CMK (cell line): Measurements from ENCODE around the gene HIVEP3.

Experiments used
- DNase-seq: peaks from one replicate; pipeline ENCODE4 v3.0.0-alpha.2; 2010; ENCODE audit warnings: low read depth

HIVEP3 gene

DNA sequence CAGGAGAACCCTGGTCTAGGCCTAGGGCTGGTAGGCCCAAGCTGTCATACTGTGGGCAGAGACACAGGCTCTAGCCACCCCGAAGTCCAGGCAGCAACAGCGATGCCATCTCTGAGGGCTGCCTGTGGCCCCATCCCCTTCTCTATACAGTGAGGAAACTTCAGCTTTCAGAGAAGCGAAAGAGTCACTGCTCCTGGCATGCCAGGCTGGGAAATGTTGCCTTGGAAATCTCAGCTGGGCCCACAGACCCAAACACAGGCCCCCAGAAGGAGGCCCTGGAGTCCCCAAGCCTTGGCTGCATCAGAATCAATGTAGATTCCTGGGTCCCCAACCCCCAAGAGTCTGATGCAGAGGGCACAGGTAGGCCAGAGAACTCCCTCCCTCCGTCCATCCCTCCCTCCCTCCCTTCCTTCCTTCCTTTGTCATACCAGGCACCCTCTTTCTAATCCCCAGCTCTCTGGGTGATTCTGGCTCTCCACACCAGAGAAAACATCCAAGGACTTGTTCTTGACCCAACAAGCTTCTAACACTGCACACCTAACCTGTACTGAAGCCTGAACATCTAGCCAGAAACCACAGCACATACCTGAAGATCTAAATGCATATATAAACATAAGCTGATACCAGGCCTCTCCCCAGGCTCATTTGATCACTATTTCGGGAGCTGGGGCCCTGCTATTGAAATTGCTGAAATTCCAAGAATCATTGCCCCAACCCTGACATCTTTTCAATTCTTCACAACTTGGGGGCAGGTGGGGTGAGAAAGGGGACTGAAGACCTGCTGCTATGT, 291.0 kb downstream of the HIVEP3 start:
- no peak for DNase-seq

DNA sequence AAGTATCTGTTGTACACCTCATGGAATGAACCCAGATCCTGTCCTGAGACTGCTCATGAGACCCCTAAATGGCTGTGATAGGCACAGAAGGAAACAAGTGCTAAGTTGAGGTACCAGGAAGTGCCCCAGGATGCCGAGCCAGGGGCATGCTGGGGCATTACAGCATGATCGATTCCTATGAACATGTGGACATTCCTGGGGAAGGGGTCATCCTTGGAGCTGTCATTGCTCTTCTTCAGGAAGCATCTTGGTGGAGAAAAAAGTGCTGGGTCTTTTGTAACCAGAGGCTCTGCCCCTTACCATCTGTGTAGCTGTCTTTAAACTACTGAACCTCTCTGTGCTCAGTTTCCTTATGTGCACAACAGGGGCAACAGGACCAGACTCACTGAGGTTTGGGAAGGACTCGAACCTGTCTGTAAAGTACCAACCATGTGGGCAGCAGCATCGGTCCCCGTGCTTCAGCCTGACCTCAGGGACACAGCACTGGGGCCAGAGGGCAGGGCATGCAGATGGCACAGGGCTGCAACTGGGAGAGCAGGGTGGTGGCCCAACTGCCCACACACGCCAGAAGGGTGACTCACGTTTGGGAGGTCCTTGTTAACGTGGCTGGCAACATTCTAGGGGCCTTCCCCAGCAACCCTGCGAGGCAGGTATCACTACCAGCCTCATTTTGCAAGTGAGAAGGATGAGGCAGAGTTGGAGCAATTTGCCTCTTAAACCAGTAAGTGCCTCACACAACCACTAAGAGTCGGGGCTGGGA, 291.9 kb downstream of the HIVEP3 start:
- no peak for DNase-seq

DNA sequence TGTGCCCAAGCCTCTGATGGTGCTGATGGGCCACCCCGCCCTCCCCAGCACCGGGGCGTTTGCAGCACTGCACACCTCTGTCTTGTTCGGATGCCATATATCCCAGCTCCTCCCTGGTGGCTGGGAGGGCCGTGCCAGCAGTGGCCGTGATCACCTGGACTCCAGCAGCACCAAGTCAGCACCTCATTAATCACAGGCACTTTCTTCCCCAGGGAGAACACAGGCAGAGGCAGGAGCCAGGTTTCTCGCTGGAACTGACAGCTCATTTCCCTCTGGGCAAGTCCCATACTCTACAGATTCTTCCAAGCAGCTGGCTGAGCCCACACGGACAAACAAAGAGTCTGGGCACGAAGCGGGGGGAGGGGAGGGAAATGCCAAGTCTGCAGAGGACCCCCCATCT, 292.6 kb downstream of the HIVEP3 start:
- DNase-seq: no peak

DNA sequence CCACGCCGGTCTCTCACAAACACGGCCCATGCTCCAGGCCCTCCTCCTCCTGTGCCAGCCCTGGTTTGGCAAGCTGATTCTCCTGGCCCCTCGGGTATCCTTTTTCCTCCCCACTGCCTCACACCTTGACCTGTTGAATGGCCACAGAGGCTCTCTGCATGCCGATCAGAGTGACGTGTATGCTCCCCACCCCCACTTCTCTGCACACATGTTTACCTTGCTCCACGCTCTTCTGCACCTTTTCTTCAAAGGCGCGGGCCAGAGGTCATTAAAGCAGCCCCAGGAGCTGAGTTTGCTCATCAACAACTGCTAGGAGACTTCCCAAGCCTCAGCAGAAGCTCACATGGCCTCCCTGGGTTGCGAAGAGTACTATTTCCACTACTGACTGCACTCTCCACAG, 295.0 kb downstream of the HIVEP3 start:
- DNase-seq: no peak

DNA sequence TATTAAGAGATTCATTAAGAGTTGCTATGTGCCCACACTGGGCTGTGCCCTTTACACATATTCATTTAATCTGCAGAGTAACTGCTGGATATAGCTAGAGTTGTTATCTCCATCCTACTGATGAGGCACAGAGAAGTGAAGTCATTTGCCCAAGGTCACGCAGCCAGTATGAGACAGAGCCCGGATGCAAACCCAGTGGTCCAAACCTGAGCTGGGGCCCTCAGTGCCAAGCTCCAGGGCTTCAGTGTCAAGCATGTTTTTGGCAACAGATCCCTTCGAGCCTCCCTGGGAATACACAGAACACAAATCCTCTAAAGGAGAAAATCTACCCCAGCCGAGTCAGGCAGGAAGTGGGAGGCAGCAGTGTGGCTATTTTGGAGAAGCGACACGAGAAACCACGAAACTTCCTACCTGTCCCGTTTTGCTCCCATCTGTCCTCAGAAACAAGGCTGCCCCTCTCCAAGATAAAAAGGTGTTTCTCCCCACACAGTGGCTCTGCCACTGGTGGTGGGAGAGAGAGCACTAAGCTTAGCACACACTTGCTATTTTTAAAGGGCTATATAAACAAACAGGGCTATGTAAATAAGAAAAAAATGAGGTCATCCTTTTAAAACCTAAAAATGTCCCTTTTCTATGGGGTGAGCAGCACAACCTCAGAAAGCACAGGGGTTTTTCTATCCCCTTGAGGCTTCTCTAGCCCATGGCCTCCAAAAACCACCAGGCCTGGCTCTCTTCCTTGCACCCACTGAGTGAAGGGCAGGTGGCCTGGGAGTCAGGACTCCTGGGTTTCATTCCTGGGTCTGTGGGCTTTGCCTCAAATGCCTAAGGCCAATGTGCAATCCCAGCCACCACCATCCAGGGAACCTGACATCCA, 295.6 kb downstream of the HIVEP3 start:
- no peak for DNase-seq

DNA sequence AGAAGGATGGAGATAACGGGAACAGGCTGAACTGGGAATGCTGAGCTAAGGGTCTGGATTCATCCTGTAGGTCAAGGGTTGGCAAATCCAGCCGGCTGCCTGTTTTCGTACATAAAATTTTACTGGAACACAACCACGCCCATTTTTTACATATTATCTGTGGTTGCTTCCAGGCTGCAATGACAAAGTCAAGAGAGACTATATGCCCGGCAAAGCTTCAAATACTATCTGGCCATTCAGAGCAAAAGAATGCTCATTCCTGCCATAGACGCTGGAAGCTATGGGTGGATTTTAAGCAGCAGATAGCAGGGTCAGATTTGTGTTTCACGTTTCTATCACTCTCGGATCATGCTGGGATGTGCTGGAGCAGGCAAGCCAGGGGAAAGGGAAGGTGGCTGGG, 296.3 kb downstream of the HIVEP3 start:
- DNase-seq: no peak

DNA sequence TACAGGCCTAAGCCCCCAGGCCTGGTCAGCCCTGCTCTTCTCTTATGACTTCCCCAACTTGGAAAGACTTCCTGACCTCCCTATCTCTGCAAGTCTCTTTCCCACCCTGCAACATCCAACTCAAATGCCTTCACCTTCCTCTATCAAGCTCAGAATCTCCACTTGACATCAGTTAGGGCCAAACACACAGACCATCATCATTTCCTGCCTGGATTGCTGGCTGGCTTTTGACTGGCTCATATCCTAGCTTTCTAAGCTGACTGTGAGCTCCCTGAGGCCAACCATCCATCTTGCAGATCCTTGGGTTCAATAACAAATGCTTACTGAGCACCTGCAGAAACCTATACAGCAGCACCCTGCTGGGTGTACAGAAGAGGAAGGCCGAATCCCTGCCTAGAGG, 296.9 kb downstream of the HIVEP3 start:
- no peak for DNase-seq

DNA sequence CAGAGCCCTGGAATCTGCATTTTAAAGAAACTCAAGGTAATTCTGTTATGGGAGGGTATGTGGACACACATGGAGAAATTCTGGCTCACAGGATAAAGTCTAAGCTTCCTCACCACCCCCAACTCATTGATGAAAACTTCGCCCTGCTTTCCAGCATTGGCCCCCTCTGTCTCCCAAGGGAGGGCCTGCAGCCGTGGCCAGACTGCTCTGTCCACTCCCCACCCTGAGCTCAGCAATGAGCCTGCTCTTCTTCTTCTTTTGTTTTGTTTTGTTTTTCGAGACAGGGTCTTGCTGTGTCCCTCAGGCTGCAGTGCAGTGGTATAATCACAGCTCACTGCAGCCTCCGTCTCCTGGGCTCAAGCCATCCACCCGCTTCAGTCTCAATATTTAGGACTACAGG, 297.5 kb downstream of the HIVEP3 start:
- no peak for DNase-seq

DNA sequence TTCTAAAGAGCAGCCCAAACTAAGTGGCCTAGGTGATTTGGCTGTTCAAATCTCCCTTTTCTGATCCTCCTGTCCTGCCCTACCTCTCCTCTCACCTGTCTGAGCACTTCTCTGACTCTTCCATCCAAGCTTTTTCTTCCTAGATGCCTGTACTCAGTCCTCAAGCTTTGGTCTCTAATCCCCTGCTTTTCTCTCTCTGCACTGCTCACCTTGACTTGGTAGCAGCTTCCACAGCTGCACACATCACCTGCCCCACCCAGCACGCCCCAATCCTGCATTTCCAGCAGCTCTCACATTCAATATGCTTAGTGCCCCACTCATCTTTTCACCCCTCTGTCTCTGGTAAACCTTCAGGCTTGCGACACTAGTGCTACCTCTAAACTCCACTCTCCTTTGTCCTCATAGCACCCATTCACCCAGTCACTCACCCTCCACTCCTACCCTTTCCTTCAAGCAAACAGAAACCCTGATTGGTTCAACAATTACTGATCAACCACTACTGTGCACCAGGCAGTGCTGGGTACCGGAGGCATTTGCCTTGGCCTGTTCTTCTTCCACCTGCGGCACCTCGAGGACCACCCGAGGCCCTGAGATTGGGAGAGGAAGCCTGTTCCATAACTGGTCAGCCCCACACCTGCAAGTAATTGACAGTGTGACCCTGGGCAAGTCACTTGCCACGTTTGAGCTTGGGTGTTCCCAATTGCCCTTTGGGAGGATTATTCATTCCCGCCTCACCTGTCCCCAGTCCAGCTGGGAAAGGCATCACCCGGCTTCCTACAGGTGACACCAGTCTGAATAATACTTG, 298.2 kb downstream of the HIVEP3 start:
- no peak for DNase-seq

DNA sequence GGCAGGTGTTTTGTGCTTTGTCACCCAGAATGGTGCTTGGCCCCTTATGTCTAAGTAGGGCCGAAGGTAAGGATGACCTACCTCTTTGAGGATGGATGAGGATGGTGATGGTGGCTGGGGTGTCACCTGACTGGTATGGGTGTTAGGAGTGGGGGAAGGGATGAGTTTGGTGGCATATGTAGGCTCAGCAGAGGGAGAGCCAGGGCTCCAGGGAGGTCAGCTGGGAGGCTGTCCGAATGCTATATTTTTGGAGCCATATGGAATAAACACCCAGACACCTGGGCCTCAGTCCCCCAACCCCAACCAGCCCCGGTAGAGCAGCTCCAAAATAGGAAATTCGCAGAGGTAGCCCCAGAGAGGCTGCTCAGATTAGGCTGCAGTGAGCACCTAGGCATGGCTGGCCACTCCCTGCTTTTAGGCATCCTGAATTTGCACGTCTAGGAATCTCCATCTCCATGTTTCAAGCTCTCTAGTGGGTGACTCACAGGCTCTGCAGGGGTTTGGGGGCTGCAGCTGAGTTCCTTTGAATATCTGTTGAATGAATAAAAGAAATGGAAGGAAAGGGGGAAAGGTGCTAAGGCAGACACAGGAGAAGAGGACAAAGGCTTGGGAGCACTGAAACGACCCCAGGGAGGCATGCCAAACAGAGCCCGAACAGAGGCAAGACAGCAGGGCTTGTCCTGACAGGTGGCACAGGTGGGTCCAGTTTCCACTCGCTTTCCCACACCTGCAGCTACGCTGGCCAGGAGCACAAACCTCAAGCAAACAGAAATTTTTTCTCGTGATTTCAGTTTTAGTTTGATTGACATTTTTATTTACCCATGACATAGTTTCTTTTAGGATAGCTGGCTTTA, 299.0 kb downstream of the HIVEP3 start:
- no peak for DNase-seq

DNA sequence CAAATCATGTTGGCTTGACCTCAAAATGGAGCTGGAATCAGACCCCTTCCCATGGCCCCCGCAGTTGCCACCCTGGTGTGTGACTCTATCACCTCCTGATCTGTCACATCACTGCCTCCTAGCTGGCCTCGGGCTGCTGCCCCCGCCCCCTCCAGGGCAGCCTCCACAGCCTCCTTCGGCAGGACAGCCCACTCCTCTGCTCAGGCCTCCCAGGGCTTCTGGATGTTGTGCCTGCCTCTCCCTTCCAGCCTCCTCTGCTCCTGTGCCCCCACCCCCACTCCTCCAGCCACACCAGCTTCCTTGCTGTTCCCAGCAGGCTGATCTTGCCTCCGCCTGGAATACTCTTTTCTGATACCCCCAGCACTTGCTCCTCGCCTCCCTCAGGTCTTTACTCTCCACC, 299.9 kb downstream of the HIVEP3 start:
- no peak for DNase-seq

DNA sequence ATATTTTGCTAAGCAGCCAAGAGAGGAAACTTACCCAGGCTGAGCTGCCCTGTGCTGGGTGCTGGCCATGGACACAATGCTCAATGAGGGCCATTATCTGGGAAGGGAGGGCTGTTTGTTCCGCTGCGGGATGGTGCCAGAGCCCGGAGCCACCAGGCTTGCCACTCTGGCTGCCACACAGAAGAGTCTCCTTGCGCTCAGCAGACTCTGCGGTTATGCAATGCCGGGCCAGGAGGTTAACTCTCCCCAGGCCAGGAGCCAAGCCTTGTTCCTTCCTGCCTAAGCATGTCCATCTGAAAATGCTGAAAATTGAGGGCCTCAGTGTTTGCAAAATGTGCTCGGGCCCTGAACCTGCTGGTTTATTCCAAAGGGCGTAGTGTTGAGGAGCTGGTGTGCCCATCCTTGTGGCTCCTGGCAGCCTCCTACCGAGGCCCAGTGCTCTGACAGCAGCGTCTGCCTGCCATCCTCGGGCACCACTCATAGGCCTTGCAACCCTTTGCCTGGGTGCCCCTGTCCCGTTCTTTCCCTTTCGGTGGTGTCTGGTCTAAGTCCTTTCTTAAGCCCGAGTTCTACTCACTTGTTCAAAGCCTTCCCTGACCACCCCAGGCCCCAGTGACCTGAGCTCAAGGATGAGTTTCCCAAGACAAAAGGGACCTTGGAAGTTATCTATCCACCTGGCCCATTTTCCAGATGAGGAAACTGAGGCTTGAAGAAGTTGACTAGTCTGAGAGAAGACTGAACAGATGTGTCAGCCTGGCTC, 300.5 kb downstream of the HIVEP3 start:
- no peak for DNase-seq

DNA sequence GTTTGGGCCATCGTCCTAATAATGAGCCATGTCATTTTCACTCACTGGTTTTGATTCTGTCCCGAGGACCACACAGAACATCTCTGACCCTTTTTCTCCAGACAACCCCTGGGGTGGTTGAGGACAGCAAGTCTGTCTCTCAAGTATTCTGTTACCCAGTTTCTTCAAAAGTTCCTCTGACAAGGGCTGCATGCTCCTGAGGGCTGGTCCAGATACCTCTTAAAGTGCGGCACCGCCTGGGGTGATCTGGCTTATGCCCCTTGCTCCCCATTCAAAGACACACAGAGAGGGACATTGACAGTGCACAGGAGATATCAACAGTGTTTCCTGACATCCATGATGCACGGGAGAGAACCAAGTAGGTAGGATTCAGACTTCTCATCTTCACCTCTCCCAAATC, 301.4 kb downstream of the HIVEP3 start:
- no peak for DNase-seq

DNA sequence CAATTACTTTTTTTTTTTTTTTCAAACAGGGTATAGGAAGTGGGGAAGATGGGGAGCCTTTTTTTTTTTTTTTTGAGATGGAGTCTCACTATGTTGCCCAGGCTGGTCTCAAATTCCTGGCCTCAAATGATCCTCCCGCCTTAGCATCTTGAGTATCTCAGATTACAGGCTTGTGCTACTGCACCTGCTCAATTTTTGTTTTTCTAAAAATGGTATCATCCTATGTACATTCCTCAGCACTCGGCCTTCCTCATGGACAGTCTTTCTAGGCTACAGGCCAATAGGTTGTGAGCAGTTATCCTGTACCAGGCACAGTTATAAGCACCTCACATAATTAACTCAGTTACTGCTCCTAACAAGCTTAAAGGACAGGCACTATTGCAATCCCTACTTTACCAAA, 302.2 kb downstream of the HIVEP3 start:
- DNase-seq: no peak

DNA sequence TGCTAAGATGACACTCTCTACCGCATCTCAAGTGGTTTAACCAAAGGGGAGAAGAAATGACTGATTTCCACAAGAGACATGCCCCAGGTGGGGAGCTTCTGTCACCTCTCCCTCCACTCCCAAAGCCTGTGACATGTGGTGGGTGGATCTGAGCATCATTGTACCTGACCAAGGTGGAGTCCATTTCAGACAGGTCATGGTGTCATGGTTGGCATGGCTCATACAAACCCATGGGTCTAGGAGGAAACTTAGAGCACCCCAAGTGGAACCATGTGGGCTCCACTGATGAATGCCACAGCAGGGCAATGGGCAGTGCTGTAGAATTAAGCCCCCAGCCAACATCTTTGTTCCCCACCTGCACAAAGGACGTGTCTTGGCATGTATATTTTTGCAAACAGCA, 302.7 kb downstream of the HIVEP3 start:
- DNase-seq: no peak

DNA sequence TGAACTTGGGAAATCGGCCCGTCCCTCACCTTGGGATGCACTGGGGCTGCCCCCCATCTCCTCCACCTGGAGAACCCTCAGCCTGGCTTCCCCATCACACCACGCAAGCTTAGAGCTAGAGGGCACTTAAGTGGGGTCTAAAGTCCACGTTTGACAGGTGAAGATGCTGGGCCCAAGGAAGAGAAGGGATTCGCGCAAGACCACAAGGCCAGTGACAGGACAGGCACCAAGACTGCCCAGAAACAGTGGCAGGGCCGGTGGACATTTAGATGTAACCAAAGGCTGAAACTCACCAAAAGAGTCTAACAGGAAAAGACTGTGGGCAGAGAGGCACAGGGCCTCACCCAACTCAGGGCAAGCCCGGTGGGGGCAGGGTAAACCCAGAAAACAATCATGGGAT, 303.4 kb downstream of the HIVEP3 start:
- DNase-seq: no peak

DNA sequence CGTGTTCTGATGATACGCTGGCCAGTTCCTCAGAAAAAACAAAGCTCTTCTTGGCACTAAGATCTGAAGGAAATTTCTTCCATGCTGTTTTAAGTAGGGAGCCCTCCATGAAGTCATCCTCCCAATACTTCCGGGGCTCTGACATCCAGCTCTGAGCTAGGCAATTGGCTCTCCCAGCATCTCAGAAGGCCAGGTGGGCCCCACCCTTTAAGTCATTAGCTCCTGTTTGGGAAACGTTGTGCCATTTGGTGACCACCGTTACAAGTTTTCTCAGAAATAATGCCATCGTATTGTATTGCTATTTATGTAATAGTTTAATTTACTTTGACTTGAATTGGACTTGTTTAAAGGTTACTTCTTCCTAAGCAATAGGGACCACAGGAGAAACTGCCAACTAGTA, 303.9 kb downstream of the HIVEP3 start:
- DNase-seq: no peak

DNA sequence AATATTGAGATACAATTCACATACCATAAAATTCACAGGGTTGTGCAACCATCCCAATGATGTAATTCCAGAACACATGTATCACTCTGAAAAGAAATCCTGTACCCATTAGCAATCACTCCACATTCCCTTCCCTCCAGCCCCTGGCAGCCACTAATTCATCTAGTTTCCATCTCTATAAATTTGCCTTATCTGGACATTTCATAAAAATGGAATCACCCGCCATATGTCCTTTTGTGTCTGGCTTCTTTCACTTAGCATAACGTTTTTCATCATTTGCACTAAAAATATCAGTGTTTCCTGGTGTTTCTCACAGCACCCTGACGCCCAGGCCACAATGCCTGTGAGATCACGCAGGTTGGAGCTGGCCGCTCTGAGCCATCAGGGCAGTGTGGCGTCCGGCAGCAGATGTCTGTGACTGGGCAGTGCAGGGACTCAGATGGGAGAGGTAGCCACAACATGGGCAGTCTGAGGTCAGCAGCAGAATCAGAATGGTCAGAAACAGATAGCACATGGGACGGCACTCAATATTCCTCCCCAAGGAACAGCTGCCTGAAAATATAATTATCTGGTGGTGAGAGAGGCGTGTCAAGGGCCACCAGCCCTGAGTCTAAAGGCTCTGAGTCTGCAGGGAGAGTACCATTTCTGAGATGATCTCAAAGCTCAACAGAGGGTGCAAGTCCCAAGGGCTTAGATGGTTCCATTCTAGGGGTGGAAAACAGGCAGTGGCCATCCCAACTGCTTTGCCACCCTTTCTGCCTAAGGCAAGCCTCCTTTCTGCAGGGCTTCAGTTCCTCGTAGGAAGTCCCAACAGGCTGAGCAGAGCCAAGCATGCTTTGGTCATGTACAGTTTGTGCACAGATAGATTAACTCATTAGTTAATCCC, 304.8 kb downstream of the HIVEP3 start:
- DNase-seq: no peak

DNA sequence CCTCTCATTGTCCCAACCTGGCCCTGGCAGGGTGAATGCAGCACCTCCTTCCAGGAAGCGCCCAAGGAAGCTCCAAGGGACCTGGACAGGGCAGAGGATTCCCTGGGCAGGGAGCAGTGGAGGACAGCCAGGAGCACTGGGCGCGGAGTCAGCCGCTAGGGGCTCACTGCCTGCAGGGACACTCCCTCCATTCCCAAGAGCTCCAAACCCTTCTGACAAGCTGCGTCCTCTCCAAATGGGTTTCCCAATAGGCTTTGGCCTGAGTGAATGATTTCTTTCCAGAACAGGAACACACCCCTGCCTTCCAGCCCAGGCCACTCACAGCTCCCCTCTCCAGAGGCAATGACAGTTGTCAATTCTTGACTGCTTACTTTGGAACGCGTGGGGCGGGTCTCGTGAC, 305.8 kb downstream of the HIVEP3 start:
- DNase-seq: no peak
